Activated CD4-positive, alpha-beta T cell treated with anti-CD3 and anti-CD28 coated beads, Interleukin-2, amount 50 U/mL, for 16 hours (primary cell): ENCODE results near the gene ERC2.
"Not testable (repeated sequence)": the region's sequence is repeated elsewhere in the genome, so short reads cannot be mapped to it uniquely, and the experiment has no call there.

Source experiments
- DNase-seq: peaks from one replicate; pipeline ENCODE4 v3.0.0-alpha.2; 2020

ERC2 gene

DNA sequence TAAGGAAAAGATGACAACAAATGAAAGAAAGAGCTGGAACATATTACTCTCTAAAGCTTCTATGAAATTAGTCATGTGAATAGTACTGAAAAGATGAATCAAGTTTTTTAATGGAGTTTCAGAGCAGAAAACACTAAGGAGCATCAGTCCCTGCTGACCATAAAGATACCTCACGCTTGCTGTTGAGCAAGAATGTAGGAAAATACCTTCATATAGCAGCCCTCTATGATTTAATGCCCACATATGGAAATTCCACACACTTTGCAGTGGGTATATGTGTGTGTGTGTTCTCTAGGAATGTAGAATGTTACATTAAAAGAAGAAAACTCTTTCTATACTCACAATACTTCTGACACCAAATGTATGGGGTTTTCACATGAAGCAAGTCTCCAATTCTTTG lies 355.0 kb downstream of the ERC2 start:
- DNase-seq: no peak

- no peak for DNase-seq
Observed at GRCh38 chr3:56111606-56112304, 356.5 kb downstream of the ERC2 start.

DNA sequence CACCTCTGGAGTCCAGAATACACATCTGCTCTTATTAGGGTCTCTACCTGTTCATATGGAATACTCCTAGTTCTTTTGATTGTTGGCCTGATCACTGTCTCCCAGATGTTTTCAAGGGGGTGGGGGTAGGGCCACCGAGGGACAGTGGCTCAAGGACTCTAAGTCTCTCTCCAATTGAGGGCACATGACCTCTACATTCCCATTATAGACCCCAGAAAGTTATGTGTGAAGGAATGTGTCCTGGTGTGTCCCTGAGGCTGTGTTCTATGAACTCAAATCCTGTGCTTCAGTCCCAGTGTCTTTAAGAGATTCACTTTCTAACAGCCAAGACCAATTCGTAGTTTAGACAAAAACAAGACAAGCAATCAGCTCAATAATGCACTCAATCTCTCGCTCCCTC lies 357.4 kb downstream of the ERC2 start:
- no peak for DNase-seq

GRCh38 chr3:56107157-56107556 lies 361.1 kb downstream of the ERC2 start:
- DNase-seq: no peak

DNA sequence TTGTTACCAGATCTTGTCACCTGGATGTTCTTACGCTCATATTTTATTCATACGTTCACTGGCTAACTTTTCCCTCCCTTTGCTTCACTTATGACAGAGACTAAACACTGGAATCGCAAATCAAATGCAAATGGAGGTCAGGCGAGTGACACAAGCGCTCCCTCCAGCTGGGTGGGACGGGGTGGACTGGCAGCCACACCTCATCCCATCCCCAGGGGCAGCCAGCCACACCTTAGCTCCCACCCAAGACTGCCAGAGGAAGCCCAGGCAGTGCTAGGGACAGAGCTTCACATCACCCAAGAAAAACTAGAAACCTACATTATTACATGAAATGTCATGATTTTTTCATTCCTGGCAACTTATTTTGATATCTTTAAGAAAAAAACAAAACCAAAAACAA lies 366.2 kb downstream of the ERC2 start:
- DNase-seq: no peak

DNA sequence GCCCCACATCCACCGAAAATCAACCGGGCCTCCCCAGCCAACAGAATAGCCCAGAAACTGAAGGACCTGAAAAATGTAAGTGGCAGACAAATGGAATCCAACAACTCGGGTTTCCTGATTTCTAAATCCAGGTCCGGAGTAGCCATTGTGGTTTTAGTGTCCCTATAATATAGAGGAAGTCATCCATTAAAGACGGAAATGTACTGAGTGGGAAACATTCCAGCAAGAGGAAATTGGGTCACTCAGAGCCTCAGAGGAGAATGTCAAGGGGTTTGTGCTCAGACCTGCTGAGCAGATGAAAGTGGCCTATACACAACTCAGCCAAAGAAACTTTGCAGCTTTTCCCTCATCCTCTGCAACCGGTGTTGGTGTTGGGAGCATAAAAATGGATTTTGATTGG lies 366.7 kb downstream of the ERC2 start:
- DNase-seq: no peak

DNA sequence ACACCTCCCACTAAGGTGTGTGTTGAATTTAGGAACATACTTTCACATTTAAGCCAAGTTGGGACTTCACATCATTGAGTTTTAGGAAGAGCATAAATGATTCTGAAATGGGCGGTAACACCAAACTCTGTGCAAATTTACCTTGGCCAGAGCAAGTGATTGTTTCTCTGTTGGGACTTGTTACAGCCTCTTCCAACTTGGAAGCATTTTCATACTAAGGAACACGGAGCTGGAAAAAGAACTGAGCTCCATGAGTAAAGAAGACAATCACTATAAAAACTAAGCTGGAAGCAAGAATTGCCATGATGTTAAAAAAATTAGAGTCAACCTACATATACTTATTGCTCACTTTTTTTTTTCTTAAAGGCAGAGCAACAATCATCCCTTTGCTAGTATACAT lies 371.3 kb downstream of the ERC2 start:
- no peak for DNase-seq

- no peak for DNase-seq
Observed at GRCh38 chr3:56094170-56094569, 374.1 kb downstream of the ERC2 start.

DNA sequence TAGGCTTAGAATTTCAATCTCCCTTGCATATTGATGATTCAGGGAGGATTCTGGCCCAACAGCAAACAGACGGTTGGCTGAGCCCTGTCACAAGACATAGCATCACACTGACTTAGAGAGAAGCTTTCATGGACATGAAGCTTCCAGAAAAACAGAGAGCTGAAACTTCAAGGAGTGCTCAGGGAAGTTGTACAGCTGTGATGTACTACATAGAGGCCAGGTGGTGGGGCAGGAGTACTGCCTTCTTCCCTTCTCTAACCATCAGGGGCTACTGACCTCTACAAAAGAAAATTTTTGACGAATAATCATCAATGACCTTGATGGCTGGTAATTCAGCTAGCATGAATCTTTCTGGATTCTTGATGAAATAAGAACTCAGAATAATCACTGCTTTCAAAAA lies 378.5 kb downstream of the ERC2 start:
- DNase-seq: no peak

DNA sequence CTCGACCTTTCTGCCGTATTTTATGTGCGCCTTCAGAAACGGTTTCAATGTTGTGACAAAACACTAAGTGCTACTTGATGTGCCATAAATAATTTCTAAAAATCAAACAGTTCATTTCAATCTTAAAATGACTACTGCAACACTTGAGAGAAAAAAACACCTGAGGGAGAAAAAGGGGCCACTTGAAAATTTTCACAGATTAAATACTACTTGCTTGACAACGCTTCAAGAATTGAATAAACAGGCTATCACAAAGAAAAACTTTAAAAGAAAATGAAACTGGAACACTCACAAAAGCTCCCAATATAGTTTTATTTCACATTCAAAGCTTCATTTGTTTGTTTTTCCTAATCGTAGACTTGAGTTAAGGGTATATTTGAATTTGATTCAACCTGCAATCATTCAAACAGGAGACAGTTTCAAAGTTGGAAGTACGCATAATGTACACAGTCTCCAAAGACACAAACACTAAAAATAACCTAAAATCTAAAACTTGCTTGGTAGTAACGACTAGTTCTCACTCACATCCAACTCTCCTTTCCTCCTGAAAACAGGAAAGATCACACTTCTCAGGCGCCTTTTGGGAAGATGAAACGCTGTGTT lies 380.7 kb downstream of the ERC2 start:
- DNase-seq: no peak

- no peak for DNase-seq
Observed at GRCh38 chr3:56086355-56086754, 381.9 kb downstream of the ERC2 start.

DNA sequence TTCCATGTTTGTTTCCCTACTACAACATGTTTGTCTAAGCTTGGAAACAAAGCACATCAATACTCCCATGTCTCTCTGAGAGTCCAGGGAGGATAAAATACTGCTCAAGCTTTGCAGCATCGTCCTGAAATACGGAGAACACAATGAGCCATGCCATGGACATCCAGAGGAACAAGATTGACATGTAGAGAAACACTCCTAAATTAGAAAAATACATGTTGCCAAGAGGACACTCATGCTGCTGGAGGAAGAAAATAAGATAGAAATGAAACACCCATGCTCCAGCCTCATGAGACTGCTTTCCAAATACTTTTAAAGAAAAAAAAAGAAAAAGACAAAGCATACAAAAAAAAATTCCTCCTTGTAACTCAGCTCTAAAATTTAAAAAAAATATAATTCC lies 387.0 kb downstream of the ERC2 start:
- DNase-seq: no peak

DNA sequence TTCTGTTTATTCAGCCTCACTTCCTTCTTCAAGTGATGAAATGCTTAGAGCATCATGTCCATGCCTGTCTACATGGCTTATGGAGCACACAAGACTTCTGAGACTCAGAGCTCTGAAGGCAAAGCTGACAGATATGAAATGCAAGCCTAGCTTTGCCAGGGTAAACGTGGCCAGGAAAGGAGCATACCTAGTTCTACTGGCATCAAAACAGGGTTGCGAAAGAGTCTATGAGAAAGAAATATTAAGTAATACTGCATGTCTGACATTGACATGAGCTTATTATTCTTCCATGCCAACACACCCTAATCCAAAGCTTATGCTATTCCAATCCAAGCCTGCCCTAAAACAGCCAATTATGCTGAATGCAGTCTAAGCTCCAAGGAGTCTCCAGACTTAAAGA lies 391.5 kb downstream of the ERC2 start:
- DNase-seq: no peak

- DNase-seq: no peak
Observed at GRCh38 chr3:56075089-56075488, 393.2 kb downstream of the ERC2 start.

DNA sequence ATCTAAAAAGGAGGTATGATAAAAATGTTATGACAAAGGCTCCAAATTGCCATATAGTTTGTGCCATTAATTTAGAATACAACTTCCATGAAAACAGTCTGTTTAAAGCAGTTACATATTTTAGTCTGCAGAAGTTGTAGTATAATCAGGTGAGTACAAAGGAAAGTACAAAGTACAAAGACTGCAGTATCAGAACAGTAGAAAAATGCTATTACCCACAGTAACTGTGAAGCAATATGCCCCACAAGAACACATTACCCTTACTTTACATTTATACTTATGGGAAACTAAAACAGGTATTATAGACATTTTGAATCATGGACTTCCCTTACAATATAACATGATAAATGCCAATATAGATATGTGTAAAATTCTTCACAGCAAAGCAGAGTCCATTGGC lies 398.5 kb downstream of the ERC2 start:
- DNase-seq: no peak

DNA sequence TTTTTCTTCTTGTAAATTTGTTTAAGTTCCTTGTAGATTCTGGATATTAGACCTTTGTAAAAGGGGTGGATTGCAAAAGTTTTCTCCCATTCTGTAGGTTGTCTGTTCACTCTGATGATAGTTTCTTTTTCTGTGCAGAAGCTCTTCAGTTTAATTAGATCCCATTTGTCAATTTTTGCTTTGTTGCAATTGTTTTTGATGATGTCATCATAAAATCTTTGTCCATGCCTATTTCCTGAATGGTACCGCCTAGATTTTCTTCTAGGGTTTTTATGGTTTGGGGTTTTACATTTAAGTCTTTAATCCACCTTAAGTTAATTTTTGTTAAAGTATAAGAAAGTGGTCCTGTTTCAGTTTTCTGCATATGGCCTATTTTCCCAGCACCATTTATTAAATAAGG lies 401.9 kb downstream of the ERC2 start:
- not testable (repeated sequence) for DNase-seq

- DNase-seq: no peak
Observed at GRCh38 chr3:56064684-56065083, 403.6 kb downstream of the ERC2 start.

- no peak for DNase-seq
Observed at GRCh38 chr3:56061279-56061626, 407.0 kb downstream of the ERC2 start.

- no peak for DNase-seq
Observed at GRCh38 chr3:56060521-56061278, 407.6 kb downstream of the ERC2 start.

- DNase-seq: no peak
Observed at GRCh38 chr3:56059731-56060130, 408.5 kb downstream of the ERC2 start.

- DNase-seq: no peak
Observed at GRCh38 chr3:56055951-56056350, 412.3 kb downstream of the ERC2 start.

DNA sequence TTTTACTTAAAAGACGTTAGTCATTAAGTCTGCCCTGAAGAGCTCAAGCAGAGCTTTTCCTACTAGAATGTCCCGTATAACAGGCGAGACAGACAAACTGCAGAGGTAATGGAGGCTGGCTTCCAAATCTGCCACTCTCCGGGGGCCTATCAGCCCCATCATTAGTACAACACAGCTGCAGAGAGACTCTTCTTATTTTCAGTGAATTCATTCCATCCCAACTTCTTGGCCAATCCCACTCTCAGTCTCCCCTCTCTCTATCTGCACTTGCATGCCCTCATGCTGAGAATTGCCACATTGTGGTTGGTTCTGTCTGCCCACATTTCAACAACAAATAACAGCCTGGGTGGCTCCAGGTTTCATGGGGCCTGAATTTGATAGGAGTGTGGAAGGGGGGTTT lies 412.7 kb downstream of the ERC2 start:
- no peak for DNase-seq

GRCh38 chr3:56054844-56055243 lies 413.4 kb downstream of the ERC2 start:
- no peak for DNase-seq

DNA sequence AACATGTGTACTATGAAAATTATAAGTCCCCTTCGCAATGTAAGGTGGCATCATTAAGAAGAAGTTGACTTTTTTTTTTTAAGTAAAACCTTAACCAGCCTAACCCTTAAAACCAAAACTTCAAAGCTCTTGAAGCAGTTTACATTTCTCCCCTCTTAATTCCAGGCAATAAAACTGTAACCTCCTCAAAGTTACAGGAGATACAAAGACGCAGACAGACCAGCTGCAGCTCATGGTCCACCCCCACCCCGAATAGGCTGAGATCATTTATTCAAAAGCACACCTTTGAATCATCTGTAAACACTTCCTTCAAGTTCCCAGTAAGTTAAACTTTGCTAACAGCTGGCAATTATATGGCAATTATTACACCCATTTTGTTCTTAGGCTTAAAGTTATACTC lies 414.5 kb downstream of the ERC2 start:
- no peak for DNase-seq

DNA sequence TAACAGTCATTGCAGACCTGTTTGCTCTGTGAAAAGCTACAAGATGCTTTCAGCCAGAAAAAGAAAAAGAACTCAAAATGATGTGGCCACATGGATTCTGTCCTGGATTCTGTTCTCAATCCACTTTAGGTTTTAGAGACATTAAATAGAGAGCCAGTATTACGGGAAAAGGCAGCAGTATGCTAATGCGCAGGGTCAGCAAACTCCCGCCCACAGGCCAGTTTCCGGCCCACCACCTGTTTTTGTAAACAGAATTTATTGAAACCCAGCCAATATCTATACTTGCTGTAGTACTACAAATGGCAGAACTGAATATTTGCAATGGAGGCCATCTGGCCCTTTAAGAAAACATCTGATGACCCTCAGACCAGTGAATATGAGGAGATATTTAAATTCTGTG lies 416.1 kb downstream of the ERC2 start:
- DNase-seq: no peak
